GM19372 (cell line): ENCODE measurements around the gene C1orf167.

Experiments
- ATAC-seq: cut with Tn5 transposase; IDR thresholded peaks from one replicate; pipeline ENCODE4 v1.9.1; 2021; ENCODE audit warnings: mild to moderate bottlenecking, low read depth, moderate library complexity; ENCODE audit not compliant: unreplicated experiment

C1orf167 gene

GRCh38 chr1:11736746-11737639 lies 25.0 kb upstream of the C1orf167 start:
- no peak for ATAC-seq

- ATAC-seq: no peak
Measured at GRCh38 chr1:11738096-11738495, 23.9 kb upstream of the C1orf167 start.

- no peak for ATAC-seq
Measured at GRCh38 chr1:11738783-11739182, 23.2 kb upstream of the C1orf167 start.

DNA sequence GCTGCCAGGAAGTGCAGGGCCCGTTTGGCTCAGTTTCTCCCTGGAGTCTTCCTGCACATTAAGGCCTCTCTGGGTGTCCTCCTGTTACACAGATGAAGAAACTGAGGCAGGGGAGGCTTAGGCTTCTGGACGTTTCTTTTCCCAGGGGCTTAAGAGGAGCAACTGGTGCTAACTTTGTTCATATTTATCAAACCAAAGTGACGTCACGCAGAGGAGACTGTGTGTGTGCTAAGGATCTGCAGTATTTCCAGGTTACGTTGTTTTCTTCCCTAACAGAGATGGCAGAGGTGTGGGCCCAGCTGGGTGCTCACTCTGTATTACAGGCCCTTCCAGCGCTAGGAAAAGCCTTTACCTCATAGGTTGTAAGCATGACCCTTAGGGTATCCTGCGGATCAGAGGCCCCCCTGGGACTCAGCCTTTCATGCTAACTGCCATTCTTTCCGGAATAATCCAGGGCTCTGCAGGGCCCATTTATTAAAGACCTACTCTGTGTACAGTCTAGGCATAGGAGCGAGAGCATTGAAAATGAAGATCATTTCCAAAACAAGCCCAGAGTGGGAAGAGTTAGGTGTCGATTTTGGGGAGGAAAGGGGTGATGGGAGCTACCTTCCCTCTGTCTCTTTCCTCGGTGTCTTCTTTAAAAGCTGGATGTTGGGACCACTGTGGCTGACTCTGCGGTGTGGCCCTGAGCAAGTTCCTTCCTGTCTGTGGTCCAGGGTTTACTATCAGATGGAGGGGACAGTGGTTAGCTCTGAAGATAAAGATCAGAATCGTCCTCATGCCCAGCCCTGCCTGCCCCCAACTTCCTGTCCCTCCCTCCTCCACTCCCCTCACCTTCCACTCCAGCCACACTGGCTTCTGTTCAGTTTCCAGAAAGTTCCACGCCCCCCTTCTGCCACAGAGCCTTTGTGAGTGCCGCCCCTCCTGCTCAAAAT lies 21.5 kb upstream of the C1orf167 start:
- ATAC-seq: no peak

DNA sequence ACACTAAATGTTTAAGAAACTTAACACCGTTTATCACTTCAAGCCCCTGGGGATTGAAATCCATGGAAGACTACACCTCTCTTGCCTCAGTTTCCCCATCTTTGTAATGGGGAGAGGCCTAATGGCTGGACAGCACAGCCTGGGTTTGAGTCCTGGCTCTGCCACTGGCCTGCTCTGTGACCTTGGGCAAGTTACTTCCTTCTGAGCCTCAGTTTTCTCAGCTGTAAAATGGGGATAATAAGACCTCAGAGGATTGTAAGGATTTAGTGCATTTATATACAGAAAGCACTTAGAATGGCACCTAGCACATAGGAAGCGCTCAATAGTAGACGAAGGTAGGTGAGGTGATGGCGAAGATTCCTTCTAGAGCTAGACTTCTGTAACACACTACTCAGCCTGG lies 20.5 kb upstream of the C1orf167 start:
- ATAC-seq: no peak

DNA sequence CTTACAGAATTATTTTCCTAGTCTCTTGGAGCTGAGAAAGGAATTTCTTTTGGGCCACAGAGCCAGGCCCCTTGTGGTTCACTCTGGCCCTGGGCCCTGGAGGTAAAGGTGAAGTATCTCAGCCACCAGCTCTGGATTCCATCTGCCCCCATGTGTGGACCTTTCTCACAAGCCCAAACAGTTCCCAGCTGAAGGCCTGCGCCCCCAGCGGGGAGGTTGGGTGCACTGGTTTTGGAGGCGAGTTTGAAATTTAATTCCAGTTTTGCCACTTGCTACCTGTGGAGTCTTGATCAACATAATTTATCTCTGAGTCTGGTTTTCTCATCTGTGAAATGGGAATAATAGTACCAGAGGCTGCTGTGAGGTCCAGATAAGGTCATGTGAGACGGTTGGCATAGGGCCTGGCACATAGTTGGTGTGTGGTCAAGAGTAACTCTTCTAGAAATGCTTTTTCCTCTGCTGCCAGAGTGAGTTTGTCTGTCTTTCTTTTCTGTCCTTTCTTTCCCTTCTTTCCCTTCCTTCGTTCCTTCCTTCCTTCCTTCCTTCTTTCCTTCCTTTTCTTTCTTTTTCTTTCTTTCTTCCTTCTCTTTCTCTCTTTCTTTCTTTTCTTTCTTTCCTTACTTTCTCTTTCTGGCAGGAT lies 20.0 kb upstream of the C1orf167 start:
- ATAC-seq: no peak

- ATAC-seq: no peak
Measured at GRCh38 chr1:11744287-11744686, 17.7 kb upstream of the C1orf167 start.

- ATAC-seq: no peak
Measured at GRCh38 chr1:11746092-11746491, 15.9 kb upstream of the C1orf167 start.

GRCh38 chr1:11746795-11747487 lies 15.1 kb upstream of the C1orf167 start:
- no peak for ATAC-seq

DNA sequence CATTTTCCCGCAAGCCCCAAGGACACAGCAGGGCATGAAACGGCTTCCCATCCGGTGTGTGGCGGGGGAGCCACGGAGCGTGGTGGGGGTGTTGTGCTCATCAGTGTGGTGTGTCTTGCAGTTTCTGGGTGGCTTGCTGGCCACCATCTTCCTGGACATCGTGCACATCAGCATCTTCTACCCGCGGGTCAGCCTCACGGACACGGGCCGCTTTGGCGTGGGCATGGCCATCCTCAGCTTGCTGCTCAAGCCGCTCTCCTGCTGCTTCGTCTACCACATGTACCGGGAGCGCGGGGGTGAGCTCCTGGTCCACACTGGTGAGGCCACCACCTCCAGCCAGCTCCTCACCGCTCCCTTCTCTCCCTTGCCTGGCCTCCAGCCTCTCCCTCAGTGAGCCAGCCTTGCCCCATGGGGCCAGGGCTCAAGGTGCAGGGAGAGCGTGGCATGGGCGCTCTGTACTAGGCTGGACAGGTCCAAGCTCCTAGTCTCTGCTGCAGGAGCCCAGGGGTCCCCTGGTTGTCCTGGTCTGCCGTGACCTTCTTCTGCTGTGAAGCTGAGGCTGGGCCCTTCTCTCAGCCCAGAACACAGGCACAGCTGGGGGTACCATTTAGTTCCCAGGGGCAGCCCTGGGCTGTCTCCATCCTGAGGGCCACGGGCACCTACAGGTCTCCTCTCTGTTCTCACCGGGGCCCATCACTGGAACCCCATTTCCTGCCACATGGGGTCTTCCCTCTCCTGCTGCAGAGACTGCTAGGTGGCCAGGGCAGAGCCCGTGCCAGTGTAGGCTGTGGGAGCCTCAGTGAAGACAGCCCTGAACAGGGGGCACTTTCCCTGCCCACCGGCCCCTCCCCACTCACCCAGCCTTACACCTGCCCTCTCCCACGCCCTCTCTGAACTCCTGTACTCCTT lies 13.4 kb upstream of the C1orf167 start:
- ATAC-seq: no peak

- no peak for ATAC-seq
Measured at GRCh38 chr1:11749203-11749689, 12.7 kb upstream of the C1orf167 start.

GRCh38 chr1:11749996-11750395 lies 12.0 kb upstream of the C1orf167 start:
- no peak for ATAC-seq

- ATAC-seq: no peak
Measured at GRCh38 chr1:11751087-11751486, 10.9 kb upstream of the C1orf167 start.

DNA sequence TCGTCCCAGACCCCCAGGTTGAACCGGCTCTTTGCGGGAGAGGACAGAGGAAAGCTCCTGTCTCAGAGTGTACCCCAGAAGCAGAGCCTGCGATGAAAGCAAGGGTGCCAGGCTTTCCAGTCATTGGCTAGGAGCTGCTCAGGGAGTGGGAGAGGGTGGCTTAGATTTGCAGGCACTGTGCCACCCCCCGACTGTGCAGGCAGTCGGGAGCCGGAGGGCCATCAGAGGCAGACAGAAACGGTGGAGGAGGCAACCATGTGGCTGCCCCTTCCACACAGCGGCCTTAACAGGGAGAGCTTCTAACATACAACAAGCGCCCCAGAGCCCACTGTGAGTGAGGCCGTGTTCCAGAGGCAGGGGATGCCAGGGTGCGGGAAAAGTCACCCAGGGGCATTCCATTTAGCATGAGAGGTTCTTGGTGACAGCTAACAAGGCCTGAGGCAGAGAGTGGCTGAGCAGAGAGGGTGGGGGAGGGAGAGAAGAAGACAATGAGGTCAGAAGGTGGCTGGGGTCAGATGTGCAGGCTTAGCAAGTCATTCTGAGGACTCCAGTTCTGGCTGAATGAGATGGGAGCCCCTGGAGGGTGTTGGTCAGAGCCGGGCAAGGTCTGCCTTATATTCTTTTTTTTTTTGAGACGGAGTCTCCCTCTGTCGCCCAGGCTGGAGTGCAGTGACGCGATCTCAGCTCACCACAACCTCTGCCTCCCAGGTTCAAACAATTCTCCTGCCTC lies 9.5 kb upstream of the C1orf167 start:
- ATAC-seq: no peak

DNA sequence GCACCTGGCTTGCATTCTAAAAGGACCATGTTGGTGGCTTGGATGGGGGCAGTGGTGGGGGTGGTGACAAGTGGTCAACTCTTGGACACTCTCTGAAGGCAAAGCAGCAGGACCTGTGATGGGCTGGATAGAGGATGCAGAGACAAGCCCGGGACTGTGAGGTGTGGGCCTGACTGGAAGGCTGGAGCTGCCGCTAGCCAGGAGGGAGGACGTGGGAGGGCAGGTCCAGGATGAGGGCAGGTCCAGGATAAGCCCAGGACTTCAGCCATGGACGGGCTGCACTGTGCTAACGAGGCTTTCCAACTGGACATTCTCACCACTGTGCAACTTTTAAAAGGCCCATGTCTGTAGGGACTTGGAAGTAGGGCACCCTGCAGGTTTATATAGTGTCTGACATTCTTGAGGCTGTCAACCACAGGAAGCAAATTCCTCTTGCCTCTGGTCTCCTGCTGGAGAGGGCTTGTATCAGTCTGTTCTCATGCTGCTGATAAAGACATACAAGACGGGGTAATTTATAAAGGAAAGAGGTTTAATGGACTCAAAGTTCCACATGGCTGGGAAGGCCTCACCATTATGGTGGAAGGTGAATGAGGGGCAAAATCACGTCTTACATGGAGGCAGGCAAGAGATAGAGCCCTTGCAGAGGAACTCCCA lies 8.3 kb upstream of the C1orf167 start:
- ATAC-seq: no peak

DNA sequence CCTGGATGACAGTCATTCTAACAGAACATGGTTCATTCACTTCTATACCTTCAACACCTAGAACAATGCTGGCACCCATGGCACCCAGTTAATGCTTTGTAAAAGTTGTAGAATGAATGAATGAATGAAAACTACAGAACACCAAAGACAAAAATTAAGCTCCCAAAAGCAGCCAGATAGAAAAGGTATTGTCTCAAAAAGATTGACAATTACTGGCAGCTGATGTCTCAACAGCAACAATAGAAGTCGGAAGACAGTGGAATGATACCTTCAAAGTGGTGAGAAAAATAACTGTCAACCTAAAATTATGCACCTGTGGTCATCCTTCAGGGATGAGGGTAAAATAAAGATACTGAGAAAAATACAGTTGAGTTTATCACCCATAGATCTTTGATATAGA lies 4.9 kb upstream of the C1orf167 start:
- no peak for ATAC-seq

DNA sequence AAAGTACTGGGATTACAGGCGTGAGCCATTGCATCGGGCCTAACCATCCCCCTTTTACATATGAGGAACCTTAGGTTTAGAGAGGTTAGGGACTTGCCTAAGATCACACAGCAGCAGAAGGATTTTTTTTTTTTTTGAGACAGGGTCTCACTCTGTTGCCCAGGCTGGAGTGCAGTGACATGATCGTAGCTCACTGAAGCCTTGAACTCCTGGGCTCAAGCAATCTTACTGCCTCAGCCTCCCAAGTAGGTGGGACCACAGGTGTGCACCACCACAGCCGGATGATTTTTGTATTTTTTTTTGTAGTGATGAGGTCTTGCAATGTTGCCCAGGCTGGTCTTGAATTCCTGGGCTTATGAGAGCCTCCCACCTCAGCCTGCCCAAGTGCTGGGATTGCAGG lies 2.2 kb upstream of the C1orf167 start:
- no peak for ATAC-seq

DNA sequence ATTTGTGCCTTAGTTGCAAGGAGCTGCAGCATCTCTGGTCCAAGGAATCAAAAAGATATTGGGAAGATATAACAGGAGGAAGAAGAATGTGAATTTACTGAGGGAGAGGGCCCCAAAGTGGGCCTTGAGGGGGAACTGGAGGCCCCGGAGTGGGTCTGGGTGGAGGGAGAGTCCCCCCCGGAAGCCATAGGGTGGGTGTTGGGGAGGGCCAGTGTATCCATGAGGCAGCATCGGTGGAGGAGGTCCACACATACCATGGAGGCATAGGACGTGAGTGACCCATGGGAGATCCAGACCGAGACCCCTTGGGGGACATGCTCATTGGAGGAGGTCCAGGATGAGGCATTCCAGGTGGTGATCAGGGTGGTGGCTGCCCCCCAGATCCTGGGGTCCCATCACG lies 708 bp upstream of the C1orf167 start:
- no peak for ATAC-seq
